ENCODE data around the gene OVCH1. TPM values are rescaled to one million over a fixed set of nuclear protein-coding genes. Genes with fewer than 3 reads are reported as not detected.

Gene OVCH1
- total RNA-seq (under 1 TPM in 1 of 6 donors, not detected in 5; 0.06 TPM), polyA plus RNA-seq (under 1 TPM in 1 of 2 donors, not detected in 1; 0.02 TPM)

- DNase-seq (no peak), ATAC-seq (no peak), FAIRE-seq (no peak)
- no peak within 1 kb of the TSS for H3K27ac ChIP-seq
- no peaks in the 10 kb centered on the region for H3K4me1 ChIP-seq
- TF ChIP-seq CTCF (IDR thresholded peaks at IDR 0.05) = no peak
- no peaks in the 10 kb centered on the region for H3K9me3 ChIP-seq
- H3K4me3 ChIP-seq = no peak within 1 kb of the TSS
- intact Hi-C loops (cut with DNase I) = no loop called here
- 80 to 84% methylated on average over 18 of the region's 18 CpGs for WGBS, 2 donors
- no peaks in the 10 kb centered on the region for H3K27me3 ChIP-seq
- no peaks in the 10 kb centered on the region for H3K36me3 ChIP-seq
Observed at GRCh38 chr12:29497588-29497987, at the start of gene OVCH1. Gene OVCH1 (minus strand): TSS chr12:29497686. CDS start chr12:29497686, 0 bp downstream.

- Histone ChIP-seq H3K4me1 (no peaks in the 10 kb centered on the region), H3K36me3 (no peaks in the 10 kb centered on the region), H3K4me3 (no peak overlapping the region), H3K27me3 (no peaks in the 10 kb centered on the region), H3K27ac (no peak overlapping the region), H3K9me3 (no peaks in the 10 kb centered on the region)
- WGBS, 2 donors = 24 to 34% methylated on average over 4 of the region's 4 CpGs
- FAIRE-seq = no peak
- TF ChIP-seq CTCF (IDR thresholded peaks at IDR 0.05) = no peak
- intact Hi-C loops (cut with DNase I) = no loop called here
- ATAC-seq = peak in 1 of 4 donors; percentile 16
- no peak for DNase-seq
Observed at GRCh38 chr12:29547151-29547632, 49.7 kb upstream of the OVCH1 start.

- no peak for TF ChIP-seq CTCF (IDR thresholded peaks at IDR 0.05)
- 72 to 88% methylated on average over 2 of the region's 2 CpGs for WGBS, 2 donors
Observed at GRCh38 chr12:29546000-29546399, 48.5 kb upstream of the OVCH1 start.

GRCh38 chr12:29545102-29545467 lies 47.6 kb upstream of the OVCH1 start:
- 82 to 85% methylated on average over 4 of the region's 4 CpGs for WGBS, 2 donors
- FAIRE-seq (no peak), DNase-seq (no peak), ATAC-seq (no peak)
- Histone ChIP-seq H3K4me1 (no peaks in the 10 kb centered on the region), H3K27me3 (no peaks in the 10 kb centered on the region), H3K36me3 (no peaks in the 10 kb centered on the region), H3K27ac (no peak overlapping the region), H3K9me3 (no peaks in the 10 kb centered on the region), H3K4me3 (no peak overlapping the region)
- intact Hi-C loops (cut with DNase I) = no loop called here
- TF ChIP-seq CTCF (IDR thresholded peaks at IDR 0.05) = no peak

More at GRCh38 chr12:29546000-29546399, 48.5 kb upstream of the OVCH1 start:
- intact Hi-C loops (cut with DNase I) = no loop called here
- Histone ChIP-seq H3K4me1 (no peaks in the 10 kb centered on the region), H3K27ac (no peak overlapping the region), H3K36me3 (no peaks in the 10 kb centered on the region), H3K27me3 (no peaks in the 10 kb centered on the region), H3K4me3 (no peak overlapping the region), H3K9me3 (no peaks in the 10 kb centered on the region)
- DNase-seq (no peak), ATAC-seq (no peak), FAIRE-seq (no peak)

GRCh38 chr12:29544428-29545101 lies 47.1 kb upstream of the OVCH1 start:
- Histone ChIP-seq H3K4me3 (no peak overlapping the region), H3K27ac (no peak overlapping the region), H3K36me3 (no peaks in the 10 kb centered on the region), H3K4me1 (no peaks in the 10 kb centered on the region), H3K9me3 (no peaks in the 10 kb centered on the region), H3K27me3 (no peaks in the 10 kb centered on the region)
- no peak for DNase-seq
- intact Hi-C loops (cut with DNase I) = no loop called here
- whole genome bisulfite sequencing, 2 donors = 64 to 74% methylated on average over 6 of the region's 6 CpGs
- no peak for TF ChIP-seq CTCF (IDR thresholded peaks at IDR 0.05)
- no peak for FAIRE-seq
- no peak for ATAC-seq

All from pancreas (tissue), 10 donors.